ENCODE measurements around the gene ERAP2.

- no peak for TF ChIP-seq CTCF (IDR thresholded peaks at IDR 0.05; ENCODE audit: poor library complexity, severe bottlenecking)
- no peak for TF ChIP-seq EZH2 (IDR thresholded peaks at IDR 0.05; ENCODE audit: borderline replicate concordance, insufficient read depth, low read length, poor library complexity, severe bottlenecking)
- TF ChIP-seq RAD21 (conservative IDR thresholded peaks at IDR 0.05): no peak
- TF ChIP-seq POLR2AphosphoS5 (IDR thresholded peaks at IDR 0.05): no peak
- no peak for TF ChIP-seq MXI1 (conservative IDR thresholded peaks at IDR 0.05; ENCODE audit: poor library complexity, severe bottlenecking)
These were observed 15.2 kb upstream of the ERAP2 start for GRCh38 chr5:96861076-96861475.
